ENCODE measurements around the gene XCL1. TPM values are rescaled to one million over a fixed set of nuclear protein-coding genes. Genes with fewer than 3 reads are reported as not detected.

Gene XCL1
- total and polyA plus RNA-seq, 2 experiments from 2014 or later = 0.24 TPM; not detected in 1

DNA sequence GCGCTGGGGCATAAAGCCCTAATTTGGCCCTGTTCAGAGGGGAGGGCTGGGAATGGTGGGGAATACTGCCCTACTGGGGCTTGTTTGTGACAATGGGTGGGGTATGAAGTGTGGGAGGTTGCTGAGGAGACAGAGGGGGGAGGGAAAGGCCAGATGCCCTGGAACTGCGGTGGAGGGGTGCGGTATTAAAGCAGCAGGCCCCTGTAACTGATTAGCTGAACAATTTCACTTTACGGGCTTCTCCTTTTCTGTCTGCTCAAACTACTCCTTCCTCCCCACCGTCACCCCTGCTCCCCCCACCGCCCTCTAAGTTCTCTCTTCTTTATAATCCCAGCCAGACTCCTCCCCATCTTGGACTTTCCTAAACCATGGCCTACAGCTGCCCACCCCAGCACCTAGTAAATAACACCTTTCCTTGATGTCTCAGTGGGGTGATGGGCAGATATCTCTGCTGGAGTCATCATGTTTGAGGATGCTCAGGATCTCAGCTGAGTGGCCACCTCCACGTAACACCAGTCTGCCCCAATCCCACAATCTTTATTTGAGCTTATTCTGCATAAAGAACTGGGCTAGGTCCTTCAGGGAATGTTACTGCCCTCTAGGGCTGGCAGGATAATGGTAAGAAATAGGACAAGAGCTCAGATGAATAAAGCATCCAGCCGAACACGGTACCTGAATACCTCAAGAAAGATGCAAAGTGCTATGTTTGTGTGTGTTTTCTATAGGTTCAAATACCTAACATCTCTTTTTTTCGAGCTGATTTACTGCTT, 33.5 kb downstream of the XCL1 start:
- no peak overlapping the region for H3K4me3 Mint-ChIP-seq
- no peaks in the 10 kb centered on the region for H3K36me3 Mint-ChIP-seq (ENCODE audit: low read depth)
- no peaks in the 10 kb centered on the region for H3K9me2 ChIP-seq (ENCODE audit: insufficient read depth)
- H2AFZ ChIP-seq = peak overlapping the region; percentile 76
- TF ChIP-seq NANOG (IDR thresholded peaks at IDR 0.05; ENCODE audit: borderline replicate concordance) = no peak
- no peak for TF ChIP-seq ZNF114 (CRISPR knock-in tag; IDR thresholded peaks at IDR 0.05)
- no peak for TF ChIP-seq EZH2phosphoT487 (IDR thresholded peaks at IDR 0.05; ENCODE audit: unreplicated experiment)
- TF ChIP-seq, protein P1, sequence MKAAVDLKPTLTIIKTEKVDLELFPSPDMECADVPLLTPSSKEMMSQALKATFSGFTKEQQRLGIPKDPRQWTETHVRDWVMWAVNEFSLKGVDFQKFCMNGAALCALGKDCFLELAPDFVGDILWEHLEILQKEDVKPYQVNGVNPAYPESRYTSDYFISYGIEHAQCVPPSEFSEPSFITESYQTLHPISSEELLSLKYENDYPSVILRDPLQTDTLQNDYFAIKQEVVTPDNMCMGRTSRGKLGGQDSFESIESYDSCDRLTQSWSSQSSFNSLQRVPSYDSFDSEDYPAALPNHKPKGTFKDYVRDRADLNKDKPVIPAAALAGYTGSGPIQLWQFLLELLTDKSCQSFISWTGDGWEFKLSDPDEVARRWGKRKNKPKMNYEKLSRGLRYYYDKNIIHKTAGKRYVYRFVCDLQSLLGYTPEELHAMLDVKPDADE (IDR thresholded peaks at IDR 0.05) = no peak
- peak in 1 of 2 experiments; percentile 38; a peak in 3 of 4 replicates for TF ChIP-seq CTCF (conservative IDR thresholded peaks at IDR 0.05; ENCODE audit: low read depth in 2 of 2)
- TF ChIP-seq, protein P2, sequence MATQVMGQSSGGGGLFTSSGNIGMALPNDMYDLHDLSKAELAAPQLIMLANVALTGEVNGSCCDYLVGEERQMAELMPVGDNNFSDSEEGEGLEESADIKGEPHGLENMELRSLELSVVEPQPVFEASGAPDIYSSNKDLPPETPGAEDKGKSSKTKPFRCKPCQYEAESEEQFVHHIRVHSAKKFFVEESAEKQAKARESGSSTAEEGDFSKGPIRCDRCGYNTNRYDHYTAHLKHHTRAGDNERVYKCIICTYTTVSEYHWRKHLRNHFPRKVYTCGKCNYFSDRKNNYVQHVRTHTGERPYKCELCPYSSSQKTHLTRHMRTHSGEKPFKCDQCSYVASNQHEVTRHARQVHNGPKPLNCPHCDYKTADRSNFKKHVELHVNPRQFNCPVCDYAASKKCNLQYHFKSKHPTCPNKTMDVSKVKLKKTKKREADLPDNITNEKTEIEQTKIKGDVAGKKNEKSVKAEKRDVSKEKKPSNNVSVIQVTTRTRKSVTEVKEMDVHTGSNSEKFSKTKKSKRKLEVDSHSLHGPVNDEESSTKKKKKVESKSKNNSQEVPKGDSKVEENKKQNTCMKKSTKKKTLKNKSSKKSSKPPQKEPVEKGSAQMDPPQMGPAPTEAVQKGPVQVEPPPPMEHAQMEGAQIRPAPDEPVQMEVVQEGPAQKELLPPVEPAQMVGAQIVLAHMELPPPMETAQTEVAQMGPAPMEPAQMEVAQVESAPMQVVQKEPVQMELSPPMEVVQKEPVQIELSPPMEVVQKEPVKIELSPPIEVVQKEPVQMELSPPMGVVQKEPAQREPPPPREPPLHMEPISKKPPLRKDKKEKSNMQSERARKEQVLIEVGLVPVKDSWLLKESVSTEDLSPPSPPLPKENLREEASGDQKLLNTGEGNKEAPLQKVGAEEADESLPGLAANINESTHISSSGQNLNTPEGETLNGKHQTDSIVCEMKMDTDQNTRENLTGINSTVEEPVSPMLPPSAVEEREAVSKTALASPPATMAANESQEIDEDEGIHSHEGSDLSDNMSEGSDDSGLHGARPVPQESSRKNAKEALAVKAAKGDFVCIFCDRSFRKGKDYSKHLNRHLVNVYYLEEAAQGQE (IDR thresholded peaks at IDR 0.05; ENCODE audit: unreplicated experiment) = no peak
- TF ChIP-seq, protein P3, sequence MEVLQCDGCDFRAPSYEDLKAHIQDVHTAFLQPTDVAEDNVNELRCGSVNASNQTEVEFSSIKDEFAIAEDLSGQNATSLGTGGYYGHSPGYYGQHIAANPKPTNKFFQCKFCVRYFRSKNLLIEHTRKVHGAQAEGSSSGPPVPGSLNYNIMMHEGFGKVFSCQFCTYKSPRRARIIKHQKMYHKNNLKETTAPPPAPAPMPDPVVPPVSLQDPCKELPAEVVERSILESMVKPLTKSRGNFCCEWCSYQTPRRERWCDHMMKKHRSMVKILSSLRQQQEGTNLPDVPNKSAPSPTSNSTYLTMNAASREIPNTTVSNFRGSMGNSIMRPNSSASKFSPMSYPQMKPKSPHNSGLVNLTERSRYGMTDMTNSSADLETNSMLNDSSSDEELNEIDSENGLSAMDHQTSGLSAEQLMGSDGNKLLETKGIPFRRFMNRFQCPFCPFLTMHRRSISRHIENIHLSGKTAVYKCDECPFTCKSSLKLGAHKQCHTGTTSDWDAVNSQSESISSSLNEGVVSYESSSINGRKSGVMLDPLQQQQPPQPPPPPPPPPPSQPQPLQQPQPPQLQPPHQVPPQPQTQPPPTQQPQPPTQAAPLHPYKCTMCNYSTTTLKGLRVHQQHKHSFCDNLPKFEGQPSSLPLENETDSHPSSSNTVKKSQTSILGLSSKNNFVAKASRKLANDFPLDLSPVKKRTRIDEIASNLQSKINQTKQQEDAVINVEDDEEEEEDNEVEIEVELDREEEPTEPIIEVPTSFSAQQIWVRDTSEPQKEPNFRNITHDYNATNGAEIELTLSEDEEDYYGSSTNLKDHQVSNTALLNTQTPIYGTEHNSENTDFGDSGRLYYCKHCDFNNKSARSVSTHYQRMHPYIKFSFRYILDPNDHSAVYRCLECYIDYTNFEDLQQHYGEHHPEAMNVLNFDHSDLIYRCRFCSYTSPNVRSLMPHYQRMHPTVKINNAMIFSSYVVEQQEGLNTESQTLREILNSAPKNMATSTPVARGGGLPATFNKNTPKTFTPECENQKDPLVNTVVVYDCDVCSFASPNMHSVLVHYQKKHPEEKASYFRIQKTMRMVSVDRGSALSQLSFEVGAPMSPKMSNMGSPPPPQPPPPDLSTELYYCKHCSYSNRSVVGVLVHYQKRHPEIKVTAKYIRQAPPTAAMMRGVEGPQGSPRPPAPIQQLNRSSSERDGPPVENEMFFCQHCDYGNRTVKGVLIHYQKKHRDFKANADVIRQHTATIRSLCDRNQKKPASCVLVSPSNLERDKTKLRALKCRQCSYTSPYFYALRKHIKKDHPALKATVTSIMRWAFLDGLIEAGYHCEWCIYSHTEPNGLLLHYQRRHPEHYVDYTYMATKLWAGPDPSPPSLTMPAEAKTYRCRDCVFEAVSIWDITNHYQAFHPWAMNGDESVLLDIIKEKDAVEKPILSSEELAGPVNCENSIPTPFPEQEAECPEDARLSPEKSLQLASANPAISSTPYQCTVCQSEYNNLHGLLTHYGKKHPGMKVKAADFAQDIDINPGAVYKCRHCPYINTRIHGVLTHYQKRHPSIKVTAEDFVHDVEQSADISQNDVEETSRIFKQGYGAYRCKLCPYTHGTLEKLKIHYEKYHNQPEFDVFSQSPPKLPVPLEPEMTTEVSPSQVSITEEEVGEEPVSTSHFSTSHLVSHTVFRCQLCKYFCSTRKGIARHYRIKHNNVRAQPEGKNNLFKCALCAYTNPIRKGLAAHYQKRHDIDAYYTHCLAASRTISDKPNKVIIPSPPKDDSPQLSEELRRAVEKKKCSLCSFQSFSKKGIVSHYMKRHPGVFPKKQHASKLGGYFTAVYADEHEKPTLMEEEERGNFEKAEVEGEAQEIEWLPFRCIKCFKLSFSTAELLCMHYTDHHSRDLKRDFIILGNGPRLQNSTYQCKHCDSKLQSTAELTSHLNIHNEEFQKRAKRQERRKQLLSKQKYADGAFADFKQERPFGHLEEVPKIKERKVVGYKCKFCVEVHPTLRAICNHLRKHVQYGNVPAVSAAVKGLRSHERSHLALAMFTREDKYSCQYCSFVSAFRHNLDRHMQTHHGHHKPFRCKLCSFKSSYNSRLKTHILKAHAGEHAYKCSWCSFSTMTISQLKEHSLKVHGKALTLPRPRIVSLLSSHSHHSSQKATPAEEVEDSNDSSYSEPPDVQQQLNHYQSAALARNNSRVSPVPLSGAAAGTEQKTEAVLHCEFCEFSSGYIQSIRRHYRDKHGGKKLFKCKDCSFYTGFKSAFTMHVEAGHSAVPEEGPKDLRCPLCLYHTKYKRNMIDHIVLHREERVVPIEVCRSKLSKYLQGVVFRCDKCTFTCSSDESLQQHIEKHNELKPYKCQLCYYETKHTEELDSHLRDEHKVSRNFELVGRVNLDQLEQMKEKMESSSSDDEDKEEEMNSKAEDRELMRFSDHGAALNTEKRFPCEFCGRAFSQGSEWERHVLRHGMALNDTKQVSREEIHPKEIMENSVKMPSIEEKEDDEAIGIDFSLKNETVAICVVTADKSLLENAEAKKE (CRISPR knock-in tag; IDR thresholded peaks at IDR 0.05) = no peak
- H3K36me3 ChIP-seq (ENCODE audit: insufficient read depth) = no peaks in the 10 kb centered on the region
- no peak for DNase-seq (ENCODE audit: low spot score)
- H3K9me3 Mint-ChIP-seq = no peaks in the 10 kb centered on the region
- H4K20me1 ChIP-seq (replicated peaks; ENCODE audit: insufficient read depth) = no peaks in the 10 kb centered on the region
- no peak overlapping the region for H3K27ac Mint-ChIP-seq
- no peak overlapping the region for H3K4me3 ChIP-seq
- H3K4me1 Mint-ChIP-seq = peaks cover 13% of the 10 kb centered on the region
- H3K27me3 Mint-ChIP-seq (ENCODE audit: insufficient read depth, low read depth, poor library complexity) = peaks cover 7% of the 10 kb centered on the region
- peaks cover 4% of the 10 kb centered on the region; the same call in 1 of the 2 replicates for H3K4me1 ChIP-seq (ENCODE audit: insufficient read depth)
- no peaks in the 10 kb centered on the region for H3F3A ChIP-seq (replicated peaks; ENCODE audit: low read depth)
- no peak overlapping the region for H3K4me2 ChIP-seq
- H3K79me2 ChIP-seq (replicated peaks; ENCODE audit: insufficient read depth) = no peaks in the 10 kb centered on the region
- ATAC-seq = peak; percentile 25
- H3K27me3 ChIP-seq (ENCODE audit: insufficient read depth) = no peaks in the 10 kb centered on the region
- H3K27ac ChIP-seq (ENCODE audit: low read depth) = no peak overlapping the region

All from GM23338 (cell line).